GM23338 (cell line): ENCODE data around the gene MAT2B. TPM values are rescaled to one million over a fixed set of nuclear protein-coding genes. Genes with fewer than 3 reads are reported as not detected.
A peak's percentile ranks its signal among the peaks of the same experiment; 100 is the strongest.

Experiments
- ATAC-seq: fragments of 200-7000 bp; cut with Tn5 transposase; 3 replicates; pipeline ENCODE4 v1.9.1; 2020
- DNase-seq: peaks from one replicate; pipeline ENCODE4 v3.0.0-alpha.2; 2015; ENCODE audit warnings: low spot score
- H2AFZ ChIP-seq: fragments of 200-600 bp; sonication (generic); 2 replicates; pipeline ENCODE4 v1.8.0; 2016; ENCODE audit warnings: antibody characterized with exemption, mild to moderate bottlenecking, moderate library complexity
- H3F3A ChIP-seq: fragments of 200-600 bp; sonication (generic); replicated peaks from 2 replicates; pipeline ENCODE4 v1.8.0; 2017; ENCODE audit warnings: antibody characterized with exemption, mixed run types, low read depth
- H3K27ac ChIP-seq: fragments of 200-600 bp; sonication (generic); 2 replicates; pipeline ENCODE4 v1.6.1; 2016; ENCODE audit warnings: low read depth
- H3K27me3 ChIP-seq: fragments of 200-600 bp; sonication (generic); 2 replicates; pipeline ENCODE4 v1.8.0; 2016; ENCODE audit warnings: mild to moderate bottlenecking, mixed run types, moderate library complexity; ENCODE audit not compliant: insufficient read depth
- H3K36me3 ChIP-seq: fragments of 200-600 bp; sonication (generic); 2 replicates; pipeline ENCODE4 v1.8.0; 2016; ENCODE audit warnings: mild to moderate bottlenecking; ENCODE audit not compliant: insufficient read depth
- H3K4me1 ChIP-seq: fragments of 200-600 bp; sonication (generic); 2 replicates; pipeline ENCODE4 v1.8.0; 2016; ENCODE audit warnings: mild to moderate bottlenecking, moderate library complexity; ENCODE audit not compliant: insufficient read depth
- H3K4me2 ChIP-seq: fragments of 200-600 bp; sonication (generic); 2 replicates; pipeline ENCODE4 v1.7.1; 2017; ENCODE audit warnings: mixed run types
- H3K4me3 ChIP-seq: fragments of 200-600 bp; sonication (generic); 2 replicates; pipeline ENCODE4 v1.6.1; 2016; ENCODE audit warnings: mixed run types
- H3K79me2 ChIP-seq: fragments of 200-600 bp; sonication (generic); replicated peaks from 2 replicates; pipeline ENCODE4 v1.8.0; 2017; ENCODE audit warnings: mild to moderate bottlenecking; ENCODE audit not compliant: insufficient read depth
- H3K9me2 ChIP-seq: fragments of 200-600 bp; sonication (generic); 2 replicates; pipeline ENCODE4 v1.8.0; 2017; ENCODE audit not compliant: insufficient read depth
- H4K20me1 ChIP-seq: fragments of 200-600 bp; sonication (generic); replicated peaks from 2 replicates; pipeline ENCODE4 v1.8.0; 2017; ENCODE audit warnings: mild to moderate bottlenecking; ENCODE audit not compliant: insufficient read depth
- H3K27ac Mint-ChIP-seq: 2 replicates; pipeline ENCODE4 v1.8.0; 2020; ENCODE audit warnings: inconsistent platforms, mild to moderate bottlenecking, moderate library complexity, mixed read lengths
- H3K27me3 Mint-ChIP-seq: 3 replicates; pipeline ENCODE4 v1.8.0; 2022; ENCODE audit warnings: low read depth, mild to moderate bottlenecking, moderate library complexity, mixed read lengths, inconsistent platforms; ENCODE audit not compliant: insufficient read depth, poor library complexity
- H3K36me3 Mint-ChIP-seq: 3 replicates; pipeline ENCODE4 v1.8.0; 2021; ENCODE audit warnings: low read depth, mild to moderate bottlenecking, inconsistent platforms, moderate library complexity, mixed read lengths
- H3K4me1 Mint-ChIP-seq: 3 replicates; pipeline ENCODE4 v1.8.0; 2020; ENCODE audit warnings: mild to moderate bottlenecking, inconsistent platforms, mixed read lengths
- H3K4me3 Mint-ChIP-seq: 3 replicates; pipeline ENCODE4 v1.8.0; 2021; ENCODE audit warnings: moderate library complexity, mild to moderate bottlenecking, inconsistent platforms, mixed read lengths
- H3K9me3 Mint-ChIP-seq: 3 replicates; pipeline ENCODE4 v1.8.0; 2020; ENCODE audit warnings: moderate library complexity, mild to moderate bottlenecking, inconsistent platforms, mixed read lengths
- CREB1 ChIP-seq: fragments of 250-450 bp; sonication (Bioruptor Pico); IDR thresholded peaks from 2 replicates; pipeline ENCODE4 v1.5.0; 2020; ENCODE audit warnings: low read depth, mild to moderate bottlenecking, moderate library complexity
- ETS1 ChIP-seq: IDR thresholded peaks from 2 replicates; pipeline ENCODE4 v1.6.1; 2016; ENCODE audit warnings: antibody characterized with exemption
- EZH2 ChIP-seq: fragments of 200-600 bp; sonication (generic); IDR thresholded peaks from one replicate; pipeline ENCODE4 v1.8.0; 2017; ENCODE audit warnings: antibody characterized with exemption, mild to moderate bottlenecking, low read depth; ENCODE audit not compliant: unreplicated experiment
- EZH2phosphoT487 ChIP-seq: fragments of 200-600 bp; sonication (generic); IDR thresholded peaks from one replicate; pipeline ENCODE4 v1.8.1; 2018; ENCODE audit warnings: antibody characterized with exemption; ENCODE audit not compliant: unreplicated experiment
- JUNB ChIP-seq: IDR thresholded peaks from one replicate; pipeline ENCODE4 v1.6.1; 2016; ENCODE audit warnings: antibody characterized with exemption; ENCODE audit not compliant: unreplicated experiment
- NANOG ChIP-seq: IDR thresholded peaks from 2 replicates; pipeline ENCODE4 v1.6.1; 2016; ENCODE audit warnings: antibody characterized with exemption, borderline replicate concordance
- POLR2AphosphoS5 ChIP-seq: IDR thresholded peaks from 2 replicates; pipeline ENCODE4 v1.6.1; 2016; ENCODE audit warnings: antibody characterized with exemption, low read depth
- STAT1 ChIP-seq: IDR thresholded peaks from one replicate; pipeline ENCODE4 v1.6.1; 2016; ENCODE audit warnings: antibody characterized with exemption; ENCODE audit not compliant: unreplicated experiment
- ZNF114 ChIP-seq: fragments of 250-450 bp; sonication (Bioruptor Pico); IDR thresholded peaks from 2 replicates; pipeline ENCODE4 v1.5.0; 2020; ENCODE audit warnings: mild to moderate bottlenecking, moderate library complexity
- ZNF331 ChIP-seq: fragments of 250-450 bp; sonication (Bioruptor Pico); IDR thresholded peaks from 2 replicates; pipeline ENCODE4 v1.5.0; 2020; ENCODE audit warnings: low read depth, mild to moderate bottlenecking, moderate library complexity
- polyA plus RNA-seq: library from polyadenylated mRNA; unstranded; fragments of >200 nt; fragmentation: Nextera tagmentation; extraction: Ambion mirVana; gene quantifications from 2 replicates; pipeline ENCODE4 v1.2.1, GENCODE V29; 2016
- total RNA-seq: library from RNA; depleted of rRNA; stranded (reverse); fragments of >200 nt; shearing (Covaris generic); gene quantifications from 2 replicates; pipeline ENCODE4 v1.2.3, GENCODE V29; 2014

MAT2B gene
- total and polyA plus RNA-seq, 2 experiments from 2014 or later = 81.4 to 120 TPM

- TF ChIP-seq ZNF114 (CRISPR knock-in tag) = no peak
These were observed 19.7 kb downstream of the MAT2B start (continued) for GRCh38 chr5:163525096-163525495.

GRCh38 chr5:163529698-163530097, 24.3 kb downstream of the MAT2B start:
- no peaks in the 10 kb centered on the region for H3K9me2 ChIP-seq
- no peak overlapping the region for H2AFZ ChIP-seq
- H3K4me3 ChIP-seq = no peak overlapping the region
- Mint-ChIP-seq H3K4me1 (peaks cover 37% of the 10 kb centered on the region), H3K27ac (no peak overlapping the region), H3K4me3 (no peak overlapping the region), H3K27me3 (peaks cover 3% of the 10 kb centered on the region), H3K36me3 (peaks cover 9% of the 10 kb centered on the region), H3K9me3 (peaks cover 3% of the 10 kb centered on the region; the same call in 2 of the 3 replicates)
- no peak overlapping the region for H3K4me2 ChIP-seq
- H3K79me2 ChIP-seq = no peaks in the 10 kb centered on the region
- ATAC-seq (no peak), DNase-seq (no peak)
- H3K27me3 ChIP-seq = no peaks in the 10 kb centered on the region
- no peaks in the 10 kb centered on the region for H3K36me3 ChIP-seq
- H3K27ac ChIP-seq = no peak overlapping the region
- H4K20me1 ChIP-seq = no peaks in the 10 kb centered on the region
- H3F3A ChIP-seq = 0 out of 2 replicates have a peak, but pooled peaks cover 3% of the 10 kb centered on the region
- H3K4me1 ChIP-seq = peaks cover 27% of the 10 kb centered on the region
- no peak for TF ChIP-seq EZH2phosphoT487
- TF ChIP-seq STAT1 = no peak
- no peak for TF ChIP-seq JUNB
- no peak for TF ChIP-seq ETS1
- no peak for TF ChIP-seq ZNF114 (CRISPR knock-in tag)
- no peak for TF ChIP-seq CREB1 (CRISPR knock-in tag)
- TF ChIP-seq NANOG = no peak
- TF ChIP-seq ZNF331 (CRISPR knock-in tag) = no peak
- no peak for TF ChIP-seq POLR2AphosphoS5

- Histone ChIP-seq H2AFZ (no peak overlapping the region), H3K4me1 (peaks cover 38% of the 10 kb centered on the region), H3K36me3 (no peaks in the 10 kb centered on the region), H3K4me3 (no peak overlapping the region), H3K27me3 (no peaks in the 10 kb centered on the region), H3K4me2 (no peak overlapping the region), H3K9me2 (no peaks in the 10 kb centered on the region), H3F3A (0 out of 2 replicates have a peak, but pooled peaks cover 3% of the 10 kb centered on the region), H4K20me1 (no peaks in the 10 kb centered on the region), H3K79me2 (no peaks in the 10 kb centered on the region), H3K27ac (no peak overlapping the region)
- Mint-ChIP-seq H3K9me3 (no peaks in the 10 kb centered on the region), H3K4me3 (no peak overlapping the region), H3K27ac (no peak overlapping the region), H3K36me3 (no peaks in the 10 kb centered on the region), H3K27me3 (peaks cover 3% of the 10 kb centered on the region), H3K4me1 (peaks cover 47% of the 10 kb centered on the region)
- no peak for TF ChIP-seq ZNF331 (CRISPR knock-in tag)
- TF ChIP-seq ETS1 = no peak
- no peak for TF ChIP-seq POLR2AphosphoS5
- no peak for TF ChIP-seq ZNF114 (CRISPR knock-in tag)
- TF ChIP-seq EZH2 = no peak
- DNase-seq (peak; percentile 74), ATAC-seq (peak; percentile 31)
These were observed 25.9 kb downstream of the MAT2B start for GRCh38 chr5:163531272-163531671.
